CD14-positive monocyte (primary cell): ENCODE data around the gene KCNQ1. TPM values are rescaled to one million over a fixed set of nuclear protein-coding genes. Genes with fewer than 3 reads are reported as not detected.

Experiments used
- DNase-seq, 3 donors: peaks; one replicate each; pipeline ENCODE4 v3.0.0-alpha.2; 2011 to 2022
- H2AFZ ChIP-seq: 2 replicates; pipeline ENCODE4 v1.6.0; 2012; ENCODE audit warnings: mild to moderate bottlenecking, low read depth, low read length, inconsistent platforms; ENCODE audit not compliant: insufficient read depth, poor library complexity, severe bottlenecking
- H3K27ac ChIP-seq, 2 donors: 1 replicate in 1 of 2; 2 replicates in 1 of 2; pipeline ENCODE4 v1.5.1; 2012 to 2013; ENCODE audit warnings: low read length in 2 of 2, control low read depth in 1 of 2, inconsistent platforms in 1 of 2, low read depth in 1 of 2, mild to moderate bottlenecking in 1 of 2
- H3K27me3 ChIP-seq, 2 donors: one replicate each; pipeline versions ENCODE4 v1.6.0 to v1.6.1; 2011 to 2013; ENCODE audit warnings: low read length in 2 of 2; ENCODE audit not compliant: control insufficient read depth in 2 of 2, insufficient read depth in 2 of 2
- H3K36me3 ChIP-seq, 2 donors: replicated peaks in 1 of 2; 1 replicate in 1 of 2; 2 replicates in 1 of 2; pipeline versions ENCODE4 v1.5.1 to v1.6.1; 2012 to 2013; ENCODE audit warnings: low read length in 2 of 2, control low read depth in 1 of 2, inconsistent platforms in 1 of 2, mild to moderate bottlenecking in 1 of 2; ENCODE audit not compliant: insufficient read depth in 2 of 2, control insufficient read depth in 1 of 2
- H3K4me1 ChIP-seq, 2 donors: 1 replicate in 1 of 2; 2 replicates in 1 of 2; pipeline versions ENCODE4 v1.5.1 to v1.6.1; 2012 to 2013; ENCODE audit warnings: low read length in 2 of 2, control low read depth in 1 of 2, inconsistent platforms in 1 of 2, mild to moderate bottlenecking in 1 of 2, moderate library complexity in 1 of 2; ENCODE audit not compliant: insufficient read depth in 2 of 2, control insufficient read depth in 1 of 2
- H3K4me2 ChIP-seq: replicated peaks from 2 replicates; pipeline ENCODE3; 2012; ENCODE audit warnings: low read length, moderate library complexity, mild to moderate bottlenecking; ENCODE audit not compliant: poor library complexity, severe bottlenecking; ENCODE audit errors: extremely low read depth
- H3K4me3 ChIP-seq, 3 experiments: fragments of 200-600 bp in 1 of 3; sonication (generic) in 1 of 3; replicated peaks in 1 of 3; 1 replicate in 2 of 3; 2 replicates in 1 of 3; pipeline ENCODE4 v1.5.1; 2011 to 2013; ENCODE audit warnings: low read length in 3 of 3, mild to moderate bottlenecking in 3 of 3, control low read depth in 2 of 3, low read depth in 2 of 3, inconsistent platforms in 1 of 3, moderate library complexity in 1 of 3
- H3K79me2 ChIP-seq: 2 replicates; pipeline ENCODE4 v1.6.0; 2012; ENCODE audit warnings: mild to moderate bottlenecking, control low read depth, inconsistent platforms, low read length, moderate library complexity; ENCODE audit not compliant: insufficient read depth
- H3K9ac ChIP-seq: 2 replicates; pipeline ENCODE4 v1.6.0; 2017; ENCODE audit warnings: low read length, mild to moderate bottlenecking; ENCODE audit not compliant: insufficient read depth, poor library complexity, severe bottlenecking
- H3K9me3 ChIP-seq, 2 donors: replicated peaks in 1 of 2; 1 replicate in 1 of 2; 2 replicates in 1 of 2; pipeline versions ENCODE4 v1.5.1 to v1.6.1; 2012 to 2013; ENCODE audit warnings: low read length in 2 of 2, control low read depth in 1 of 2; ENCODE audit not compliant: control insufficient read depth in 1 of 2, insufficient read depth in 1 of 2
- H4K20me1 ChIP-seq: 2 replicates; pipeline ENCODE4 v1.6.0; 2012; ENCODE audit warnings: mild to moderate bottlenecking, low read length, control low read depth, moderate library complexity; ENCODE audit not compliant: insufficient read depth
- H3K27ac Mint-ChIP-seq, 7 donors: one replicate each; pipeline ENCODE4 v1.8.0; 2020; ENCODE audit warnings: mild to moderate bottlenecking in 7 of 7, mixed read lengths in 7 of 7, moderate library complexity in 6 of 7, inconsistent platforms in 2 of 7
- H3K27me3 Mint-ChIP-seq, 3 donors: one replicate each; pipeline ENCODE4 v1.8.0; 2021 to 2022; ENCODE audit warnings: low read depth in 3 of 3, mild to moderate bottlenecking in 3 of 3, mixed read lengths in 3 of 3, moderate library complexity in 3 of 3, inconsistent platforms in 1 of 3
- H3K36me3 Mint-ChIP-seq, 2 donors: one replicate each; pipeline ENCODE4 v1.8.0; 2020; ENCODE audit warnings: mixed read lengths in 2 of 2, inconsistent platforms in 1 of 2, mild to moderate bottlenecking in 1 of 2
- H3K4me1 Mint-ChIP-seq: one replicate; pipeline ENCODE4 v1.8.0; 2020; ENCODE audit warnings: mild to moderate bottlenecking, mixed read lengths
- H3K4me3 Mint-ChIP-seq, 2 donors: one replicate each; pipeline ENCODE4 v1.8.0; 2020; ENCODE audit warnings: mild to moderate bottlenecking in 2 of 2, mixed read lengths in 2 of 2, moderate library complexity in 1 of 2
- H3K9me3 Mint-ChIP-seq, 7 donors: one replicate each; pipeline ENCODE4 v1.8.0; 2020 to 2022; ENCODE audit warnings: mixed read lengths in 7 of 7, mild to moderate bottlenecking in 6 of 7, moderate library complexity in 6 of 7, inconsistent platforms in 2 of 7
- CTCF ChIP-seq: fragments of 200-600 bp; IDR thresholded peaks from one replicate; pipeline ENCODE4 v1.8.0; 2022; ENCODE audit warnings: antibody characterized with exemption, mild to moderate bottlenecking
- WGBS: methylation state at CpG from one replicate; pipeline ENCODE4 v1.1.5; 2013; ENCODE audit warnings: missing lambda C conversion rate; ENCODE audit not compliant: insufficient coverage; 5-methylcytosine and 5-hydroxymethylcytosine counted together
- intact Hi-C, 2 donors: fragments of 100-400 bp; cut with micrococcal nuclease; formaldehyde crosslinking; loops; one replicate each; pipeline versions ENCODE4 v1.15.0 to v1.15.1; 2023
- polyA plus RNA-seq, 3 donors: library from polyadenylated mRNA; depleted of rRNA in 1 of 3; unstranded in 2 of 3; stranded (reverse) in 1 of 3; fragments of 300-500 nt in 2 of 3; fragments of >200 nt in 1 of 3; fragmentation: Illumina TruSeq in 2 of 3; gene quantifications; 1 replicate in 2 of 3; 2 replicates in 1 of 3; pipeline ENCODE4 v1.2.3, GENCODE V29; 2012 to 2021

Gene KCNQ1
- polyA plus RNA-seq, 3 donors, result 14.9 to 31.8 (median 21.6) TPM

- H3K9me3 ChIP-seq, result no peaks in the 10 kb centered on the region
- no peak overlapping the region for H3K9ac ChIP-seq
- no peak for DNase-seq
- H3K36me3 Mint-ChIP-seq, result peaks cover 27 to 35% of the 10 kb centered on the region in 2 donors
- 60% methylated on average over 1 of the region's 3 CpGs for WGBS
- intact Hi-C loops, result loop anchor here in 1 of 2 donors (10.0 kb wide), 1 partner anchor 193 kb away; the partner anchor contains the start of gene CDKN1C
- H3K27ac ChIP-seq, result no peak overlapping the region
- no peak overlapping the region for H3K4me3 ChIP-seq
- peaks cover 6 to 37% of the 10 kb centered on the region in 2 donors for H3K36me3 ChIP-seq
- H3K4me1 Mint-ChIP-seq, result peaks cover 7% of the 10 kb centered on the region
- no peak overlapping the region for H3K4me3 Mint-ChIP-seq
- peaks cover 0 to 2% (median 0%) of the 10 kb centered on the region in 3 donors for H3K27me3 Mint-ChIP-seq
- H3K4me2 ChIP-seq, result no peak overlapping the region
- no peaks in the 10 kb centered on the region for H3K9me3 Mint-ChIP-seq
- H3K4me1 ChIP-seq, result no peaks in the 10 kb centered on the region
- no peak overlapping the region for H2AFZ ChIP-seq
- no peaks in the 10 kb centered on the region for H3K27me3 ChIP-seq
- no peak overlapping the region for H3K27ac Mint-ChIP-seq
- peaks cover 95% of the 10 kb centered on the region for H4K20me1 ChIP-seq
- TF ChIP-seq CTCF, result no peak
- no peaks in the 10 kb centered on the region for H3K79me2 ChIP-seq
Observed at GRCh38 chr11:2691355-2691761, 246.6 kb downstream of the KCNQ1 start.

DNA sequence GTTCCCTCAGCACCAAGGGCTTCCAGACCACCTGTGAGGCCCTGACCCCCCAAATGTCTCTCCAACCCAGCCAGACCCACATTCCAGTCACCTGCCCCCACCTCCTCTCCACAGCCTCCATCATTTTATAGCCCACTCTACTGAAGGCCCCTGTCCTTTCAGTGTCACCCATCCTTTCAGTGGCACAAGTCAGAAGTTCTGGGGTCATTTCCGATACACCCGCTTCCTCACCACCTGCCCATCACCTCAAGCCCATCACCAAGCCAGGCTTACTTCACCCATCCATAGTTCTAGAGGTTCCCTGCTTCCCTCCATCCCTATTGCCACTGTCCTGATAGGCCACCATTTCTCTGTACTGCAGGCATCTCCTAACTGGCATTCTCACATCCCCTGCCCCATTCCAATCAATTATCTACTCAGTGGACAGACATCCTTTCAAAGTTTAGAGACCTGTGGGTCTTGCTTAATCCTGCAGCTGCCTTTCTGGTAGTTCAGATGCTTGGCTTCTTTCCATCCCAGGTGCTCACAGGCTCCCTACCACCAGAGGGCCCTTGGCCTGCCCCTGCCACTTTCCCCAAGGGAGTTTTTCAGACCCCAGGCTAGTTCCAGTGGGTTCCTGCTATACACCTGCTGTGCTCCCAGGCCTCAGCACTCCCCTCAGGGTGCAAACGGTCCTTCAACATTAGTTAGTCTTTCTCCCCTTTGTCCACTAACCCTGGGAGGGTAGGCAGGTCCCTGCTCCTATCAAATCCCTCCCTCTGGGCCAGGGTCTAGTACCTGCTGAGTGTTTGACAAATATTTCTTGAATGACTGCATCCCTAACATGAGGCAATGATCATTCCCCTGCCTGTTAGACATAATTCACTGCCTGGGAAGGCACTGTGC is 247.4 kb downstream of the KCNQ1 start:
- H3K9ac ChIP-seq, result no peak overlapping the region
- intact Hi-C loops, result loop anchor here in 1 of 2 donors (10.0 kb wide), 1 partner anchor 193 kb away; the partner anchor contains the start of gene CDKN1C

More for the DNA sequence above, 247.4 kb downstream of the KCNQ1 start:
- DNase-seq, result no peak
- Histone ChIP-seq H3K79me2 (no peaks in the 10 kb centered on the region), H3K4me2 (no peak overlapping the region), H4K20me1 (peaks cover 95% of the 10 kb centered on the region), H3K4me1 (no peaks in the 10 kb centered on the region), H3K27ac (no peak overlapping the region), H2AFZ (no peak overlapping the region), H3K27me3 (no peaks in the 10 kb centered on the region), H3K36me3 (peaks cover 2 to 35% of the 10 kb centered on the region in 2 donors), H3K9me3 (no peaks in the 10 kb centered on the region), H3K4me3 (no peak overlapping the region)
- Mint-ChIP-seq H3K4me1 (peaks cover 8% of the 10 kb centered on the region), H3K9me3 (no peaks in the 10 kb centered on the region), H3K36me3 (peaks cover 31 to 41% of the 10 kb centered on the region in 2 donors), H3K4me3 (no peak overlapping the region), H3K27me3 (peaks cover 0 to 2% (median 0%) of the 10 kb centered on the region in 3 donors), H3K27ac (peak overlapping the region in 2 of 7 donors; percentile 69 to 73)
- 100% methylated on average over 2 of the region's 3 CpGs for WGBS
- no peak for TF ChIP-seq CTCF
